ENCODE data around the gene TH.

- TF ChIP-seq CTCF (IDR thresholded peaks at IDR 0.05) (no peak), ZFX (IDR thresholded peaks at IDR 0.05; ENCODE audit: borderline replicate concordance) (no peak)
These were observed 52.9 kb downstream of the TH start for GRCh38 chr11:2118677-2119076.
